ENCODE results near the gene ANKRD6.

The ANKRD6 gene

DNA sequence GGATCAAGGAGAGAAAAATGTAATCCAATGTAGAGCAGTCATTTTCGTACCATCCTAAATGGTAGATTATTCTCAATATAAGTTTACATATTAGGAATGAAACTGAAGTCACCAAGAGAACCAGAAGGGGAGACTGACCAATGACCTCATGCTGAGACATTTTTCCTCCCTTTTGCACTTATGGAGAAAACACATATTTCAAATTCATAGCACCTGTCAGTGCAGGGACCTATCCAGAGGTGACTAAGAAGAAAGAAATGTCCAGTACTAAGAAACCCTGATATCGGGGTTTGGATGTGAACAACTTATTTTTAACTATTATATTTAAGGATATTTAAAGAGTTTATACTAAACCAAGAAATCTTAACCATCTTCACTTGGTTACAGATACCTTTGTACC lies 222.2 kb downstream of the ANKRD6 start:
- H3K4me3 ChIP-seq (ENCODE audit: control insufficient read depth, low read depth, low read length) = no peak overlapping the region
- DNase-seq (ENCODE audit: low read depth) = peak; percentile 10
- TF ChIP-seq, protein P1, sequence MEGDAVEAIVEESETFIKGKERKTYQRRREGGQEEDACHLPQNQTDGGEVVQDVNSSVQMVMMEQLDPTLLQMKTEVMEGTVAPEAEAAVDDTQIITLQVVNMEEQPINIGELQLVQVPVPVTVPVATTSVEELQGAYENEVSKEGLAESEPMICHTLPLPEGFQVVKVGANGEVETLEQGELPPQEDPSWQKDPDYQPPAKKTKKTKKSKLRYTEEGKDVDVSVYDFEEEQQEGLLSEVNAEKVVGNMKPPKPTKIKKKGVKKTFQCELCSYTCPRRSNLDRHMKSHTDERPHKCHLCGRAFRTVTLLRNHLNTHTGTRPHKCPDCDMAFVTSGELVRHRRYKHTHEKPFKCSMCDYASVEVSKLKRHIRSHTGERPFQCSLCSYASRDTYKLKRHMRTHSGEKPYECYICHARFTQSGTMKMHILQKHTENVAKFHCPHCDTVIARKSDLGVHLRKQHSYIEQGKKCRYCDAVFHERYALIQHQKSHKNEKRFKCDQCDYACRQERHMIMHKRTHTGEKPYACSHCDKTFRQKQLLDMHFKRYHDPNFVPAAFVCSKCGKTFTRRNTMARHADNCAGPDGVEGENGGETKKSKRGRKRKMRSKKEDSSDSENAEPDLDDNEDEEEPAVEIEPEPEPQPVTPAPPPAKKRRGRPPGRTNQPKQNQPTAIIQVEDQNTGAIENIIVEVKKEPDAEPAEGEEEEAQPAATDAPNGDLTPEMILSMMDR (conservative IDR thresholded peaks at IDR 0.05; ENCODE audit: control insufficient read depth, insufficient read depth, low read depth, low read length) = no peak

DNA sequence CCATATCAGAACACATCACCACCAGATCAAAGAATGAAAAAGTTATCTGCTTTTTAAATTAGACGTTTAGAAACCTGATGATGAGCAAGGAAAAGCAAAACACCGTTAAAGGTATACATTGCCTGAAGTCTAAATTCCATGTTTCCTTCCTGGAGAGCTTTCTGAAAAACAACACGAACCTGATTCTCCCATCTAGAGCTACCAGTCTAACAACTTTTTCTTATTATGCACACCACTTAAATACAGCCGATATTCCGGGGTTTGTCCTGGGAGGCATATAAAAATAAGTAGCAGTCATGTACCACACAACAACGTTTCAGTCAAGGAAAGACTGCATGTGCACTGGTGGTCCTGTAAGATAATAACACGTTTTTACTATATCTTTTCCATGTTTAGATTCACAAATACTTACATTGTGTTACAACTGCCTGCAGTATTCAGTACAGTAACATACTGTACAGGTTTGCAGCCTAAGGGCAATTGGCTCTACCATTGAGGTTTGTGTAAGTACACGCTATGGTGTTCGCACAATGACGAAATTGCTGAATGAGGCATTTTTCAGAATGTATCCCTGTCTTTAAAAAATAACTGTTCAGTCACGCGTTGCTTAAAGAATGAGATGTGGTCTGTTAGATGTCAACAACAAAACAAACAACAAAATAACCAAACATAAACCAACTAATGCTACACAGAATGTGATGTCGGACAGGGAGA lies 224.7 kb downstream of the ANKRD6 start:
- no peak for DNase-seq (ENCODE audit: low read depth)
- H3K4me3 ChIP-seq (ENCODE audit: control insufficient read depth, low read depth, low read length) = no peak overlapping the region

DNA sequence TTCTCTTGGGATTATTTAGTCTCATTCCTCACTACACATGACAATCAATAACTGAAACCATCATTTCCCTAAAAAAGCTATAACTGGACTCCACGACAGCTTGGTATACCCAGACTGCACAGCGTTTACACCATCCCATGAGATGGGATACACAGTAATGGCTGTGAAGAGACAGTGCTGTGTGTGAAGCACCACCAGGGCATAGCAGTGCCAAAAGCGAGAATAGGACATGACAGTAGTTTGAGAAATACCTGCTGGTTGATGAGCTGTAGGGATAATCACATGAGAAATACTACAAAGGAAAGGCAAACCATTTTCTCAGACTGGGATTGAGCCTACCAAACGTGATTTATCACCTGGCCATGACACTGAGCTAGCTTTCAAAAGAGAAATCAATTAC lies 228.0 kb downstream of the ANKRD6 start:
- no peak overlapping the region for H3K4me3 ChIP-seq (ENCODE audit: control insufficient read depth, low read depth, low read length)
- DNase-seq (ENCODE audit: low read depth) = no peak
- TF ChIP-seq, protein P1 (conservative IDR thresholded peaks at IDR 0.05; ENCODE audit: control insufficient read depth, insufficient read depth, low read depth, low read length) = no peak

More for the DNA sequence above, 224.7 kb downstream of the ANKRD6 start:
- TF ChIP-seq, protein P1 (conservative IDR thresholded peaks at IDR 0.05; ENCODE audit: control insufficient read depth, insufficient read depth, low read depth, low read length) = no peak

DNA sequence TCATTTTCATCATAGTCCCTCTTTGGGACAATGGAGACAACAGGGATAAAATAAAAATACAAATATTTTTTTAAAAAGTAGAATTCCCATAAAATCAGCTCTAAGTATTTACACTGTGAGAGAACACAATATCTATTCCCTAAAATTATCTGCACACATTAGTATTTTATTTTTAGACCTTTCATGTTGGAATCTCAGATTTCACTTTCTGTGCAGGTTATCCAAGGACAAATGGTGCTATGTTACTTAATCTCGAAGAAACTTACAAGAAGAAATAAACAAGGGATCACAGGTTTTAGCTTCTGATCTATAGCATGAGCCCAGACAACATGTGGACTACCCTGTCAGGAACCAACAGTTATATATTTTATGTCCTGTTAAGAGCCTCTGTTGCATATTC lies 228.6 kb downstream of the ANKRD6 start:
- no peak for DNase-seq (ENCODE audit: low read depth)
- TF ChIP-seq, protein P1 (conservative IDR thresholded peaks at IDR 0.05; ENCODE audit: control insufficient read depth, insufficient read depth, low read depth, low read length) = no peak
- no peak overlapping the region for H3K4me3 ChIP-seq (ENCODE audit: control insufficient read depth, low read depth, low read length)

DNA sequence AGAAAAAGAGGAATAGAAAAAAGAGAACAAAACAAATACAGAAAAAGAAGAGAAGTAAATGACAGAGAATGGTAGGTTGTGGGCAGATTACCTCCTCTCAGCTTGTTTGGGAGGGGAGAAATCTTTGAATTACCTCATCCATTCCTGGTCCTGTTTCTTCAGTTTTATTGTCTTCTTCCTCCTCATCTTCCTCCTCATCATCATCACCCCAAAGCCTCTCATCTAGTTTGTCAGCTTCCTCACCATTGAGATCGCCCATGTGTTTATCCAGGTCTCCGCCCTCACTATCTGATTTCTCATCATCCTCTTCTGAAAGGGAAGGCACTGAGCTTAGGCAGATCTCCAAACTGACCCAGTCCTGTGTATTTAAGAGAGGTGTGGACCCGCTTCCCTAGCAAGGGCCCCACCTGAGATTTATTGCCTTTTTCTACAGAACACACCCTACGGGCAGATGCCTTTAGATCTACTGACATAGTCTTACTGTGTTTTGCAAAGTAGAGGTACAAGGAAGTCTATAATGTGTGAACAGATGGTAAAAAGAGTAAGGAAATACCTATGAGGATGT lies 229.8 kb downstream of the ANKRD6 start:
- H3K4me3 ChIP-seq (ENCODE audit: control insufficient read depth, low read depth, low read length) = no peak overlapping the region
- DNase-seq (ENCODE audit: low read depth) = no peak
- TF ChIP-seq, protein P1 (conservative IDR thresholded peaks at IDR 0.05; ENCODE audit: control insufficient read depth, insufficient read depth, low read depth, low read length) = no peak

DNA sequence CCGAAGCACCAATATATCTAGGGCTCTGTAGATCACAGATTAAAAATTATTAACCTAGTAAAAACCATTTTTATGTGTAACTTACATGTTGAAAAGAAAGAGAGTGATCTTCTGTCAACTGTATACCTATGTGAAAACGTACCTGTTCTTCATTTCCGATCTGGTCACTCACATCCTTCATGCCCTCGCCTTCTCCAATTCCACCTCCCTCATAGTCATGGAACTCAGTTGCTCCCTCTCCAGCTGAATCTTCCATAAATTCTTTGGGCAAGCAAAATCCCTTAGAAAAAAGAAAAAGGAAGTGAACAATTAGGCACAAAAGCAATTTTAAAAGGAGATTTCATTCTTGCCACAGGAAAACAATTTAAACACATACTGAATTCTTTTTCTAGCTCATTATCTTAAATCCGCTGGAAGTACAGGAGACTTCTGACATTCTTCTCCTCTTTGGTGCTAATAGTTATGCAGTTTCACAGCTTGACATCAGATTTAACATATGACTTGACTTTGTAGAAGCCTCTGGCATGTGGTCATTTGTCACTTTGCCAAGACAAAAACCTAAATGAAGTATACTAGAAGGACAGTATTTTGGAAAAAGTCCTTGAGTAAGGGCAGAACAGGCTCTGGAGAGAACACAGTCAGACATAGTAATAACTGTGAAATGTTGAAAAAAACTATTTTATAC lies 235.1 kb downstream of the ANKRD6 start:
- TF ChIP-seq, protein P1 (conservative IDR thresholded peaks at IDR 0.05; ENCODE audit: control insufficient read depth, insufficient read depth, low read depth, low read length) = no peak
- peak; percentile 6 for DNase-seq (ENCODE audit: low read depth)
- H3K4me3 ChIP-seq (ENCODE audit: control insufficient read depth, low read depth, low read length) = no peak overlapping the region
